HepG2 (cell line): ENCODE results near the gene COL8A1. TPM values are rescaled to one million over a fixed set of nuclear protein-coding genes. Genes with fewer than 3 reads are reported as not detected.

Experiments used
- ATAC-seq: fragments of 200-7000 bp; cut with Tn5 transposase; 3 replicates; pipeline ENCODE4 v1.9.1; 2020; ENCODE audit warnings: mild to moderate bottlenecking, moderate library complexity
- BruUV-seq: library from RNA; stranded (reverse); fragments of 400-500 nt; replicated peaks from 2 replicates; lab custom pipeline; 2021; lab: Mats Ljungman, UMichigan
- CTCF ChIA-PET: fragments of 300-600 bp; formaldehyde crosslinking; extraction: SDS; loops from one replicate; lab custom pipeline; 2021; ENCODE audit warnings: low total read pairs, inconsistent platforms, low intra/inter-chr PET ratio; lab: Yijun Ruan, JAX
- POLR2A ChIA-PET: fragments of 350-600 bp; sonication (Branson Sonifier 250); formaldehyde crosslinking; loops from one replicate; lab custom pipeline; 2020; ENCODE audit warnings: antibody characterized with exemption, inconsistent platforms; lab: Yijun Ruan, JAX
- DNase-seq: peaks from one replicate; pipeline ENCODE4 v3.0.0-alpha.2; 2015; ENCODE audit warnings: low spot score
- FAIRE-seq: peaks from 3 replicates; lab custom pipeline; 2011; peaks lifted over from hg19 to GRCh38; lab: Jason Lieb, UNC
- H2AFZ ChIP-seq: one replicate; pipeline ENCODE4 v1.6.1; 2011; ENCODE audit warnings: low read length, inconsistent platforms
- H3K27ac ChIP-seq: fragments of 300-600 bp; 3 replicates; pipeline ENCODE4 v1.8.0; 2011; ENCODE audit warnings: mixed run types, mild to moderate bottlenecking, mixed read lengths, low read length, inconsistent platforms; ENCODE audit not compliant: insufficient read depth; ENCODE audit errors: extremely low read length
- H3K27me3 ChIP-seq, 2 experiments: fragments of 200-600 bp in 1 of 2; 2 replicates in 1 of 2; 3 replicates in 1 of 2; pipeline versions ENCODE4 v1.6.0 to v1.8.0; 2011; ENCODE audit warnings: low read length in 2 of 2, mild to moderate bottlenecking in 2 of 2, moderate library complexity in 2 of 2, inconsistent platforms in 1 of 2; ENCODE audit not compliant: insufficient read depth in 2 of 2, control insufficient read depth in 1 of 2
- H3K36me3 ChIP-seq, 2 experiments: fragments of 200-600 bp in 1 of 2; replicated peaks in 1 of 2; 2 replicates in 1 of 2; 3 replicates in 1 of 2; pipeline versions ENCODE4 v1.5.1 to v1.8.0; 2011; ENCODE audit warnings: low read length in 2 of 2, inconsistent platforms in 1 of 2; ENCODE audit not compliant: insufficient read depth in 2 of 2, control insufficient read depth in 1 of 2
- H3K4me1 ChIP-seq: 2 replicates; pipeline ENCODE4 v1.5.1; 2012; ENCODE audit warnings: low read length, inconsistent platforms; ENCODE audit not compliant: insufficient read depth
- H3K4me2 ChIP-seq: 2 replicates; pipeline ENCODE4 v1.6.0; 2011; ENCODE audit warnings: low read depth, low read length, inconsistent platforms
- H3K4me3 ChIP-seq, 3 experiments: fragments of 200-600 bp in 1 of 3; sonication (generic), shearing (Covaris generic) in 1 of 3; replicated peaks in 1 of 3; 2 replicates each; pipeline ENCODE4 v1.5.1; 2011 to 2016; ENCODE audit warnings: low read length in 3 of 3, inconsistent platforms in 2 of 3, low read depth in 2 of 3, mild to moderate bottlenecking in 2 of 3, control low read depth in 1 of 3, mixed read lengths in 1 of 3; ENCODE audit not compliant: insufficient read depth in 1 of 3
- H3K79me2 ChIP-seq: one replicate; pipeline ENCODE4 v1.6.1; 2011; ENCODE audit warnings: low read length, inconsistent platforms; ENCODE audit not compliant: insufficient read depth
- H3K9ac ChIP-seq: 2 replicates; pipeline ENCODE4 v1.6.0; 2011; ENCODE audit warnings: mild to moderate bottlenecking, low read depth, low read length, inconsistent platforms; ENCODE audit not compliant: insufficient read depth
- H3K9me3 ChIP-seq: 2 replicates; pipeline ENCODE4 v1.5.1; 2012; ENCODE audit warnings: mild to moderate bottlenecking, low read length
- H4K20me1 ChIP-seq: 2 replicates; pipeline ENCODE4 v1.6.0; 2011; ENCODE audit warnings: inconsistent platforms, mild to moderate bottlenecking, low read length, moderate library complexity; ENCODE audit not compliant: insufficient read depth
- MAX ChIP-seq: IDR thresholded peaks from 2 replicates; pipeline ENCODE4 v1.6.1; 2012; ENCODE audit warnings: inconsistent platforms
- NPAS2 ChIP-seq: sonication (generic); formaldehyde crosslinking; IDR thresholded peaks from 2 replicates; pipeline ENCODE4 v1.8.0; 2022; ENCODE audit warnings: mild to moderate bottlenecking, missing genetic modification reagents, borderline replicate concordance
- PHB2 ChIP-seq: fragments of 450-650 bp; IDR thresholded peaks from 2 replicates; pipeline ENCODE4 v1.6.1; 2018; ENCODE audit not compliant: partially characterized antibody
- PRPF4 ChIP-seq: fragments of 200-400 bp; formaldehyde crosslinking; IDR thresholded peaks from 2 replicates; pipeline ENCODE4 v1.6.1; 2016; ENCODE audit warnings: low read length, low read depth; ENCODE audit not compliant: poor library complexity, severe bottlenecking
- SATB2 ChIP-seq: sonication (generic); formaldehyde crosslinking; IDR thresholded peaks from 2 replicates; pipeline ENCODE4 v1.5.0; 2020; ENCODE audit warnings: missing genetic modification reagents
- TFE3 ChIP-seq: IDR thresholded peaks from 2 replicates; pipeline ENCODE4 v1.6.1; 2016
- ZBTB49 ChIP-seq: sonication (generic); formaldehyde crosslinking; IDR thresholded peaks from 2 replicates; pipeline ENCODE4 v1.4.0; 2020; ENCODE audit warnings: missing genetic modification reagents, borderline replicate concordance
- ZFP37 ChIP-seq: sonication (generic); formaldehyde crosslinking; IDR thresholded peaks from 2 replicates; pipeline ENCODE4 v1.4.0; 2020; ENCODE audit warnings: missing genetic modification reagents, borderline replicate concordance
- ZHX1 ChIP-seq: sonication (generic); formaldehyde crosslinking; IDR thresholded peaks from 2 replicates; pipeline ENCODE4 v1.8.1; 2022; ENCODE audit warnings: low read depth, mild to moderate bottlenecking, missing genetic modification reagents
- WGBS: methylation state at CpG from one replicate; pipeline ENCODE4 v1.1.6; 2017; ENCODE audit warnings: low lambda C conversion rate; 5-methylcytosine and 5-hydroxymethylcytosine counted together
- in situ Hi-C: cut with HindIII; loops from 2 replicates; pipeline ENCODE4 v1.10.0; 2017; ENCODE audit warnings: low pct_unique_long_range_greater_than_20kb; ENCODE audit not compliant: extremely low pct_ligation_motif_present
- intact Hi-C: fragments of 100-400 bp; cut with micrococcal nuclease; formaldehyde crosslinking; loops from one replicate; pipeline ENCODE4 v1.10.0; 2022; ENCODE audit not compliant: unreplicated experiment
- polyA plus RNA-seq, 8 experiments: library from polyadenylated mRNA; depleted of rRNA in 3 of 8; stranded (reverse) in 7 of 8; unstranded in 1 of 8; fragments of >200 nt; fragmentation: Illumina TruSeq in 4 of 8; extraction: Trizol in 4 of 8; gene quantifications; 2 replicates each; pipeline versions ENCODE4 v1.2.1 to v1.2.3, GENCODE V29; 2011 to 2016; ENCODE audit warnings: low read depth in 4 of 8, missing spikeins in 1 of 8, mixed read lengths in 1 of 8; ENCODE audit not compliant: insufficient read depth in 1 of 8
- total RNA-seq, 5 experiments: library from RNA; depleted of rRNA; stranded (reverse); fragments of >200 nt; fragmentation: Illumina TruSeq; extraction: Trizol; gene quantifications; 2 replicates each; pipeline ENCODE4 v1.2.3, GENCODE V29; 2016; ENCODE audit warnings: low read depth in 1 of 5
- TF ChIP-seq, protein P1 (sequence below): sonication (generic); formaldehyde crosslinking; IDR thresholded peaks from 2 replicates; pipeline ENCODE4 v1.4.0; 2020; ENCODE audit warnings: missing genetic modification reagents
- TF ChIP-seq, protein P2 (sequence below): IDR thresholded peaks from 2 replicates; pipeline ENCODE4 v1.4.0; 2020; ENCODE audit warnings: mild to moderate bottlenecking, missing genetic modification reagents
- TF ChIP-seq, protein P3 (sequence below): sonication (generic); formaldehyde crosslinking; IDR thresholded peaks from 2 replicates; pipeline ENCODE4 v1.8.0; 2022; ENCODE audit warnings: missing genetic modification reagents, low read depth, mild to moderate bottlenecking, borderline replicate concordance

Gene COL8A1
- total and polyA plus RNA-seq, 2 of the 13 experiments (the other 11 are each of a cell fraction or from before 2014, with no cell fraction given): not detected

DNA sequence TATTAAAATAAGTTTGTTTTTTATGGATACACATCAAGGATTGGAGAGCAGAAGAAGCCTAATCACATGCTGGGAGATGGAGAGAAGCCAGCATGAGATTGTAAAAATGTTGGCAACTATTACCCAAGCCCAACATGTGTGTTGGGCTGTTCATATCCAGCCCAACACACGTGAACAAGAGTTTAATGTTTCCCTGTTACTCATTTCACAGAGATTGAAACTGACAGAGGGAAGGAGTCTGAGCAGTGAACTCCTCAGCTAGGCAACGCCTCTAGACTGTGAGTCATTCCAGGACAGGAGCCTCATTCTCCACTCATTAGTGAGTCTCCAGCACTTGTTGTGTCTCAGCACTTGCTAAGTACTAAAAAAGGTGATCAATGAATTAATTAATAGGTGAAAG lies 136.1 kb downstream of the COL8A1 start:
- FAIRE-seq (no peak), ATAC-seq (no peak), DNase-seq (no peak)
- no peak overlapping the region for H2AFZ ChIP-seq
- ChIA-PET POLR2A (no interaction called here), CTCF (no interaction called here)
- no peaks in the 10 kb centered on the region for H3K9me3 ChIP-seq
- no peaks in the 10 kb centered on the region for H3K27me3 ChIP-seq
- H3K79me2 ChIP-seq: no peaks in the 10 kb centered on the region
- intact Hi-C loops (no loop called here), in situ Hi-C loops (no loop called here)
- no peak overlapping the region for H3K4me3 ChIP-seq
- H3K4me1 ChIP-seq: no peaks in the 10 kb centered on the region
- WGBS: 6% methylated on average over 2 of the region's 2 CpGs
- no peaks in the 10 kb centered on the region for H4K20me1 ChIP-seq
- H3K9ac ChIP-seq: no peak overlapping the region
- no peaks in the 10 kb centered on the region for H3K36me3 ChIP-seq
- no peak overlapping the region for H3K4me2 ChIP-seq
- BruUV-seq: no TSS peak
- H3K27ac ChIP-seq: no peak overlapping the region
- TF ChIP-seq ZFP37 (CRISPR knock-in tag): no peak
- no peak for TF ChIP-seq TFE3
- no peak for TF ChIP-seq ZHX1
- TF ChIP-seq SATB2 (CRISPR knock-in tag): no peak
- TF ChIP-seq NPAS2 (CRISPR knock-in tag): no peak
- TF ChIP-seq PHB2: no peak
- TF ChIP-seq ZBTB49 (CRISPR knock-in tag): no peak
- TF ChIP-seq, protein P1, sequence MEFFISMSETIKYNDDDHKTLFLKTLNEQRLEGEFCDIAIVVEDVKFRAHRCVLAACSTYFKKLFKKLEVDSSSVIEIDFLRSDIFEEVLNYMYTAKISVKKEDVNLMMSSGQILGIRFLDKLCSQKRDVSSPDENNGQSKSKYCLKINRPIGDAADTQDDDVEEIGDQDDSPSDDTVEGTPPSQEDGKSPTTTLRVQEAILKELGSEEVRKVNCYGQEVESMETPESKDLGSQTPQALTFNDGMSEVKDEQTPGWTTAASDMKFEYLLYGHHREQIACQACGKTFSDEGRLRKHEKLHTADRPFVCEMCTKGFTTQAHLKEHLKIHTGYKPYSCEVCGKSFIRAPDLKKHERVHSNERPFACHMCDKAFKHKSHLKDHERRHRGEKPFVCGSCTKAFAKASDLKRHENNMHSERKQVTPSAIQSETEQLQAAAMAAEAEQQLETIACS (CRISPR knock-in tag): no peak
- TF ChIP-seq MAX: no peak
- TF ChIP-seq PRPF4: no peak
- TF ChIP-seq, protein P2, sequence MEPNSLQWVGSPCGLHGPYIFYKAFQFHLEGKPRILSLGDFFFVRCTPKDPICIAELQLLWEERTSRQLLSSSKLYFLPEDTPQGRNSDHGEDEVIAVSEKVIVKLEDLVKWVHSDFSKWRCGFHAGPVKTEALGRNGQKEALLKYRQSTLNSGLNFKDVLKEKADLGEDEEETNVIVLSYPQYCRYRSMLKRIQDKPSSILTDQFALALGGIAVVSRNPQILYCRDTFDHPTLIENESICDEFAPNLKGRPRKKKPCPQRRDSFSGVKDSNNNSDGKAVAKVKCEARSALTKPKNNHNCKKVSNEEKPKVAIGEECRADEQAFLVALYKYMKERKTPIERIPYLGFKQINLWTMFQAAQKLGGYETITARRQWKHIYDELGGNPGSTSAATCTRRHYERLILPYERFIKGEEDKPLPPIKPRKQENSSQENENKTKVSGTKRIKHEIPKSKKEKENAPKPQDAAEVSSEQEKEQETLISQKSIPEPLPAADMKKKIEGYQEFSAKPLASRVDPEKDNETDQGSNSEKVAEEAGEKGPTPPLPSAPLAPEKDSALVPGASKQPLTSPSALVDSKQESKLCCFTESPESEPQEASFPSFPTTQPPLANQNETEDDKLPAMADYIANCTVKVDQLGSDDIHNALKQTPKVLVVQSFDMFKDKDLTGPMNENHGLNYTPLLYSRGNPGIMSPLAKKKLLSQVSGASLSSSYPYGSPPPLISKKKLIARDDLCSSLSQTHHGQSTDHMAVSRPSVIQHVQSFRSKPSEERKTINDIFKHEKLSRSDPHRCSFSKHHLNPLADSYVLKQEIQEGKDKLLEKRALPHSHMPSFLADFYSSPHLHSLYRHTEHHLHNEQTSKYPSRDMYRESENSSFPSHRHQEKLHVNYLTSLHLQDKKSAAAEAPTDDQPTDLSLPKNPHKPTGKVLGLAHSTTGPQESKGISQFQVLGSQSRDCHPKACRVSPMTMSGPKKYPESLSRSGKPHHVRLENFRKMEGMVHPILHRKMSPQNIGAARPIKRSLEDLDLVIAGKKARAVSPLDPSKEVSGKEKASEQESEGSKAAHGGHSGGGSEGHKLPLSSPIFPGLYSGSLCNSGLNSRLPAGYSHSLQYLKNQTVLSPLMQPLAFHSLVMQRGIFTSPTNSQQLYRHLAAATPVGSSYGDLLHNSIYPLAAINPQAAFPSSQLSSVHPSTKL: no peak
- TF ChIP-seq, protein P3, sequence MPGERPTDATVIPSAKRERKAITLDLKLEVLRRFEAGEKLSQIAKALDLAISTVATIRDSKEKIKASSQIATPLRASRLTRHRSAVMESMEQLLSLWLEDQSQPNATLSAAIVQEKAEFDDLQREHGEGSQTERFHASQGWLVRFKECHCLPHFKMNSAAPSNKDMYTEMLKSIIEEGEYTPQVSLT (CRISPR knock-in tag): no peak
